ENCODE data around the gene MTCP1.

- TF ChIP-seq CTCF (IDR thresholded peaks at IDR 0.05) = no peak
- no peak for TF ChIP-seq POLR2A (IDR thresholded peaks at IDR 0.05)
Observed at GRCh38 chrX:155105919-155106318, 35.0 kb upstream of the MTCP1 start.
